H1 (cell line): ENCODE data around the gene FARSB. TPM values are rescaled to one million over a fixed set of nuclear protein-coding genes. Genes with fewer than 3 reads are reported as not detected.

Experiments
- ASH2L ChIP-seq: fragments of 200-600, 300-600 bp; sonication (generic); IDR thresholded peaks from one replicate; pipeline ENCODE4 v1.7.1; 2017; ENCODE audit warnings: low read length
- CHD7 ChIP-seq: fragments of 300-600 bp; sonication (generic); IDR thresholded peaks from 2 replicates; pipeline ENCODE4 v1.7.1; 2012; ENCODE audit warnings: low read length, moderate library complexity, mild to moderate bottlenecking, inconsistent platforms; ENCODE audit not compliant: insufficient replicate concordance
- EZH2 ChIP-seq: fragments of 200-600 bp; sonication (generic); IDR thresholded peaks from 2 replicates; pipeline ENCODE4 v1.7.1; 2012; ENCODE audit warnings: low read depth, mild to moderate bottlenecking, moderate library complexity, low read length, inconsistent platforms; ENCODE audit not compliant: severe bottlenecking
- KDM4A ChIP-seq: IDR thresholded peaks from one replicate; pipeline ENCODE4 v1.7.1; 2012; ENCODE audit warnings: low read depth, mild to moderate bottlenecking, moderate library complexity, low read length, inconsistent platforms; ENCODE audit not compliant: severe bottlenecking
- SP1 ChIP-seq: IDR thresholded peaks from 2 replicates; pipeline ENCODE4 v1.6.1; 2011; ENCODE audit warnings: low read depth, low read length
- polyA plus RNA-seq, 7 experiments: library from polyadenylated mRNA; depleted of rRNA in 3 of 7; stranded (reverse) in 5 of 7; unstranded in 2 of 7; fragments of >200 nt in 5 of 7; fragments of 200-250 nt in 2 of 7; gene quantifications; 1 replicate in 5 of 7; 2 replicates in 1 of 7; 4 replicates in 1 of 7; pipeline versions ENCODE4 v1.2.1 to v1.2.3, GENCODE V29; 2011 to 2013; ENCODE audit warnings: missing spikeins in 2 of 7, mixed read lengths in 2 of 7
- total RNA-seq: library from RNA; stranded (reverse); fragmentation: NEBNext Ultra II Directional; extraction: Animal tissue kit (Norgen Biotek cat#: 25700); gene quantifications from 2 replicates; pipeline ENCODE4 v1.2.1, GENCODE V29; 2021

FARSB gene
- total and polyA plus RNA-seq, 2 of the 8 experiments (the other 6 are each of a cell fraction or from before 2014, with no cell fraction given): 21.0 to 37.9 TPM

- TF ChIP-seq CHD7 (no peak), ASH2L (no peak), KDM4A (no peak), SP1 (no peak), EZH2 (no peak)
- TF ChIP-seq, all 59 proteins: peak for 0
Measured at GRCh38 chr2:222521099-222521498, 134.8 kb downstream of the FARSB start (continued).
